Nephron (organoid): ENCODE results near the gene THAP4.

Experiments
- H3K27ac Mint-ChIP-seq, 3 experiments: 2 replicates each; pipeline ENCODE4 v1.8.0; 2020; ENCODE audit warnings: mixed read lengths in 3 of 3, mild to moderate bottlenecking in 2 of 3, moderate library complexity in 1 of 3
- H3K27me3 Mint-ChIP-seq: 2 replicates; pipeline ENCODE4 v1.8.0; 2021; ENCODE audit warnings: low read depth, mild to moderate bottlenecking, moderate library complexity, mixed read lengths
- H3K36me3 Mint-ChIP-seq: 2 replicates; pipeline ENCODE4 v1.8.0; 2020; ENCODE audit warnings: low read depth, mixed read lengths
- H3K4me1 Mint-ChIP-seq: 2 replicates; pipeline ENCODE4 v1.8.0; 2020; ENCODE audit warnings: mixed read lengths
- H3K4me3 Mint-ChIP-seq, 3 experiments: 2 replicates each; pipeline ENCODE4 v1.8.0; 2020; ENCODE audit warnings: mild to moderate bottlenecking in 3 of 3, mixed read lengths in 3 of 3, moderate library complexity in 2 of 3
- H3K9me3 Mint-ChIP-seq: 2 replicates; pipeline ENCODE4 v1.8.0; 2020; ENCODE audit warnings: mixed read lengths
- TF ChIP-seq, protein P1 (sequence below), 3 experiments: fragments of 200-600 bp; sonication (generic); IDR thresholded peaks; one replicate each; pipeline ENCODE4 v1.5.0; 2021; ENCODE audit warnings: antibody characterized with exemption in 3 of 3; ENCODE audit not compliant: unreplicated experiment in 3 of 3

The THAP4 gene

DNA sequence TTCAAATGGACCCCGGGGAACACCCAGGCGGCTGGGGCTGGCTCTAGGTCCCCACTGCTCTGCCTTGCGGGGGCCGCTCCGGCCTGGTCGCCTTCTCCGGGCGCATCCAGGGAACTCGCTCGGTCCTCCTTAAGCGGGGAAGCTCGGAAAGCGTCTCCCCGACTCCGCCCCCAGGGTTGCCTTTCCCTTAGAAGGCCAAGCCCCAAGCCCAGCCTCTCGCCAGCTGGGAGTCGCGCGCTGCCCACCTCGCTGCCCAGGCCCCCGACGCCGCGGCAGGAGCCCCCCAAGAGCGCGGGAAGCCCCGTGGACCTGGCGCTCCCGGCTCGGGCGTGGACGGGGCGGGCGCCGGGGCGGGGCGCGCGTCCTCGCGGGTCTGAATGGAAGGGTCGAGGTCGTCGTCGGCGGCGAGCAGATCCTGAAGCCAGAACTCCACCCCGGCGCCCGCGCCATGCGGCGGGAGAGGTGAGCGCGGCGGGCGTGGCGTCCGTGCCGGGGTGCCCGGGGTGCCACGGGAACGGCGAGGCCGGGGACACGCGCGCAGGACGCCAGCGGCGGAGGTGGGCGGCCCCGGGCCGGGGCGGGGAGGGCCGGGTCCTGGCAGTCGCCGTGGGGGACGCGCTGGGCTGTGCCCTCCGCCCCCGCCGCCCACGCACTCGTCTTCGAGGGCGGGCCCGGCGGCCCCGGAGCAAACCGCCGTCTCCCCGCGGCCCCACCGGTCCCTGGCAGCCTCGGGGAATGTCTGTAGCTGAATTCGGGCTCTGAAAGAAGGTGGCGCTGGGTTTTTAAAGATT lies 78.2 kb downstream of the THAP4 start, which contains the start of gene BOK:
BOK (plus strand) TSS at position 214 of the 791 bp plus-strand sequence. CDS start 739 bp downstream, outside the sequence.
- H3K9me3 Mint-ChIP-seq = peaks cover 20% of the 10 kb centered on the region
- no peaks in the 10 kb centered on the region for H3K36me3 Mint-ChIP-seq
- H3K4me1 Mint-ChIP-seq = peaks cover 17% of the 10 kb centered on the region
- peaks cover 27% of the 10 kb centered on the region for H3K27me3 Mint-ChIP-seq
- peak within 1 kb of the TSS in 2 of 3 experiments; percentile 63 to 82 for H3K27ac Mint-ChIP-seq
- peak within 1 kb of the TSS; percentile 80 to 85 (median 82) for H3K4me3 Mint-ChIP-seq
- TF ChIP-seq, protein P1, sequence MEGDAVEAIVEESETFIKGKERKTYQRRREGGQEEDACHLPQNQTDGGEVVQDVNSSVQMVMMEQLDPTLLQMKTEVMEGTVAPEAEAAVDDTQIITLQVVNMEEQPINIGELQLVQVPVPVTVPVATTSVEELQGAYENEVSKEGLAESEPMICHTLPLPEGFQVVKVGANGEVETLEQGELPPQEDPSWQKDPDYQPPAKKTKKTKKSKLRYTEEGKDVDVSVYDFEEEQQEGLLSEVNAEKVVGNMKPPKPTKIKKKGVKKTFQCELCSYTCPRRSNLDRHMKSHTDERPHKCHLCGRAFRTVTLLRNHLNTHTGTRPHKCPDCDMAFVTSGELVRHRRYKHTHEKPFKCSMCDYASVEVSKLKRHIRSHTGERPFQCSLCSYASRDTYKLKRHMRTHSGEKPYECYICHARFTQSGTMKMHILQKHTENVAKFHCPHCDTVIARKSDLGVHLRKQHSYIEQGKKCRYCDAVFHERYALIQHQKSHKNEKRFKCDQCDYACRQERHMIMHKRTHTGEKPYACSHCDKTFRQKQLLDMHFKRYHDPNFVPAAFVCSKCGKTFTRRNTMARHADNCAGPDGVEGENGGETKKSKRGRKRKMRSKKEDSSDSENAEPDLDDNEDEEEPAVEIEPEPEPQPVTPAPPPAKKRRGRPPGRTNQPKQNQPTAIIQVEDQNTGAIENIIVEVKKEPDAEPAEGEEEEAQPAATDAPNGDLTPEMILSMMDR (IDR thresholded peaks at IDR 0.05; ENCODE audit: unreplicated experiment in 3 of 3) = no peak

- TF ChIP-seq, protein P1 (IDR thresholded peaks at IDR 0.05; ENCODE audit: unreplicated experiment in 3 of 3) = no peak
- no peak overlapping the region for H3K27ac Mint-ChIP-seq
- peak overlapping the region in 1 of 3 experiments; percentile 42 for H3K4me3 Mint-ChIP-seq
- peaks cover 29% of the 10 kb centered on the region for H3K27me3 Mint-ChIP-seq
- H3K4me1 Mint-ChIP-seq = peaks cover 13% of the 10 kb centered on the region
- H3K9me3 Mint-ChIP-seq = peaks cover 20% of the 10 kb centered on the region
- H3K36me3 Mint-ChIP-seq = no peaks in the 10 kb centered on the region
Measured at GRCh38 chr2:241556746-241557145, 80.2 kb downstream of the THAP4 start.

- no peak overlapping the region for H3K4me3 Mint-ChIP-seq
- H3K36me3 Mint-ChIP-seq = no peaks in the 10 kb centered on the region
- H3K27ac Mint-ChIP-seq = no peak overlapping the region
- TF ChIP-seq, protein P1 (IDR thresholded peaks at IDR 0.05; ENCODE audit: unreplicated experiment in 3 of 3) = no peak
- H3K4me1 Mint-ChIP-seq = peaks cover 13% of the 10 kb centered on the region
- H3K27me3 Mint-ChIP-seq = peaks cover 34% of the 10 kb centered on the region
- peaks cover 20% of the 10 kb centered on the region for H3K9me3 Mint-ChIP-seq
Measured at GRCh38 chr2:241555711-241556110, 81.2 kb downstream of the THAP4 start.

DNA sequence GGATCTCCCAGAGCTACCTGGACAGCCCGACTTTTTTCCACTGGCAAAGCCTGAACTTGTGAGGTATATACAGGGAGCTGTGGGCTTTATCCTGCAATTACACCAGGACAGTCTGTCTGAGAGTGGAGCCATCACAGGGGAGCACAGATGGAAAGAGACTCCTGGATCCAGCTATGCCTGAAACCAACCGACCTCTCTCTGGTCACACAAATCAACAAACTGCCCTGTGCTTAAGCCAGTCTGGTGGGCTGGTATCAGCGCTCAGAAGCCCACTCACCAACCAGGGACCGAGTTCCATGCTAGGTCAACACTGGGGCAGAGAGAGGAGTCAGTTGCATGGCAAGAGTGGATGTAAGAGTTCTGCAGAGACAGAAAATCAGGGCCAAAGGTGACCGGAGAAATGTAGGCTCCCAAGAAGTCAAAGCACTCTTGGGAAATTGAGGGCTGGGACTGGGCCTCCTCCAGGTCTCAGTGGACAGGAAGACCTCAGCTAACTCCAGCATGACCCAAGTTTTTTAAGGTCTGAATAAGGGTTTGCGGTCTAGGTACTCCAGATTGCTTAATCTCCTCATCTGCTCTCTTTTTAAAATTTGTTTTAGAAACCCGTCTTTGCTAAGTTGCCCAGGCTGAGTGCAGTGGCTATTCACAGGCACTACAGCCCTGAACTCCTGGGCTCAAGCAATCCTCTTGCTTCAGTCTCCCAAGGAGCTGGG lies 82.2 kb downstream of the THAP4 start:
- Mint-ChIP-seq H3K36me3 (no peaks in the 10 kb centered on the region), H3K4me3 (no peak overlapping the region), H3K27ac (no peak overlapping the region), H3K27me3 (peaks cover 34% of the 10 kb centered on the region), H3K9me3 (peaks cover 20% of the 10 kb centered on the region), H3K4me1 (peaks cover 10% of the 10 kb centered on the region)
- TF ChIP-seq, protein P1 (IDR thresholded peaks at IDR 0.05; ENCODE audit: unreplicated experiment in 3 of 3) = no peak

DNA sequence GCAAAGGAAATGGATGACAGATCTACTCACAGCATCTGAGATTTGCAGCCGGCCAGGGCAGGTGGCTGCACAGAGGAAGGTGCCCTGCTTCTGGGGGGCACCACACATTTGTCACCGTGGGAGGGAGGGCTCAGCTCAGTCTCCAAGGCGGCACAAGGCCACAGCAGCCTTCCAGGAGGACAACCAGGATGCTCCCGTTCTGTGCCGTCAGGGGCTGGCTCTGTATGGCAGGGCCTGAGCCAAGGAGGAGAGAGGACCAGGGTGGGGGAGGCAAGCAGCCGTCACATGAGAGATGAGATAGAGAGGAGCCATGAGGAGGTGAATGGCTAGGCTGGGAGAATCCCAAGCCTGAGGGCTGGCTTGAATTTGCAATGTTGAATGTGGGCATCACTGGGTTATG lies 83.0 kb downstream of the THAP4 start:
- H3K9me3 Mint-ChIP-seq = peaks cover 20% of the 10 kb centered on the region

More for the DNA sequence above, 83.0 kb downstream of the THAP4 start:
- peaks cover 34% of the 10 kb centered on the region for H3K27me3 Mint-ChIP-seq
- no peaks in the 10 kb centered on the region for H3K36me3 Mint-ChIP-seq
- H3K4me1 Mint-ChIP-seq = peaks cover 8% of the 10 kb centered on the region
- H3K4me3 Mint-ChIP-seq = no peak overlapping the region
- TF ChIP-seq, protein P1 (IDR thresholded peaks at IDR 0.05; ENCODE audit: unreplicated experiment in 3 of 3) = no peak
- no peak overlapping the region for H3K27ac Mint-ChIP-seq
